ENCODE results near the gene DRAP1.

DNA sequence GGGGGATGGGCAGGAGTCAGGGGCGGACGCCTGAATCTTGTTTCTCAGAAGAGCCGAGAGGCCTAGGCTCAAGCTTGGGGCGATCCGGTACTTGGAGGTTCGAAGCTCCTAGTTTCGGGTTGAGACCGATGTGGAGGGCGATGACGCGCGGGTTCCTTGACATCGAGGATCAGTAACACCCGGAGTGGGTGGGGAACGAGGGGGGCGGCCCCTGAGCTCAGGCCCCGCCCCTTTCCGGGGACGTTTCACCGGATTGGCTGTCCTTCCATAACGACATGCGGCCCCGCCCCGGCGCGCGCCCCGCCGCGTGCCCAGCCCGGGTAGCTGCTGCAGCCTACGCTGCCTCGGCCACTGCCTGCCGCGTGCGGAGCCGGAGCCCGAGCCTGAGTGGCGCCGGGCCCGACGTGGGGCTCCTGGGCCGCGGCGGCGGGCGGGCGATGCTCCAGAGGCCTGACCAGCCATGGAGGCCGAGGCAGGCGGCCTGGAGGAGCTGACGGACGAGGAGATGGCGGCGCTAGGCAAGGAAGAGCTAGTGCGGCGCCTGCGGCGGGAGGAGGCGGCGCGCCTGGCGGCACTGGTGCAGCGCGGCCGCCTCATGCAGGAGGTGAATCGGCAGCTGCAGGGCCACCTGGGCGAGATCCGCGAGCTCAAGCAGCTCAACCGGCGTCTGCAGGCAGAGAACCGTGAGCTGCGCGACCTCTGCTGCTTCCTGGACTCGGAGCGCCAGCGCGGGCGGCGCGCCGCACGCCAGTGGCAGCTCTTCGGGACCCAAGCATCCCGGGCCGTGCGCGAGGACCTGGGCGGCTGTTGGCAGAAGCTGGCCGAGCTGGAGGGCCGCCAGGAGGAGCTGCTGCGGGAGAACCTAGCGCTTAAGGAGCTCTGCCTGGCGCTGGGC lies 28.7 kb upstream of the DRAP1 start, which contains the start of gene CCDC85B:
- TF ChIP-seq, protein P1, sequence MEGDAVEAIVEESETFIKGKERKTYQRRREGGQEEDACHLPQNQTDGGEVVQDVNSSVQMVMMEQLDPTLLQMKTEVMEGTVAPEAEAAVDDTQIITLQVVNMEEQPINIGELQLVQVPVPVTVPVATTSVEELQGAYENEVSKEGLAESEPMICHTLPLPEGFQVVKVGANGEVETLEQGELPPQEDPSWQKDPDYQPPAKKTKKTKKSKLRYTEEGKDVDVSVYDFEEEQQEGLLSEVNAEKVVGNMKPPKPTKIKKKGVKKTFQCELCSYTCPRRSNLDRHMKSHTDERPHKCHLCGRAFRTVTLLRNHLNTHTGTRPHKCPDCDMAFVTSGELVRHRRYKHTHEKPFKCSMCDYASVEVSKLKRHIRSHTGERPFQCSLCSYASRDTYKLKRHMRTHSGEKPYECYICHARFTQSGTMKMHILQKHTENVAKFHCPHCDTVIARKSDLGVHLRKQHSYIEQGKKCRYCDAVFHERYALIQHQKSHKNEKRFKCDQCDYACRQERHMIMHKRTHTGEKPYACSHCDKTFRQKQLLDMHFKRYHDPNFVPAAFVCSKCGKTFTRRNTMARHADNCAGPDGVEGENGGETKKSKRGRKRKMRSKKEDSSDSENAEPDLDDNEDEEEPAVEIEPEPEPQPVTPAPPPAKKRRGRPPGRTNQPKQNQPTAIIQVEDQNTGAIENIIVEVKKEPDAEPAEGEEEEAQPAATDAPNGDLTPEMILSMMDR (IDR thresholded peaks at IDR 0.05): peak; percentile 29; the same call in 1 of the 2 replicates
- no peak for TF ChIP-seq ZFX (IDR thresholded peaks at IDR 0.05; ENCODE audit: borderline replicate concordance)

All from 22Rv1 (cell line).